ENCODE data around the gene RAD51B. TPM values are rescaled to one million over a fixed set of nuclear protein-coding genes. Genes with fewer than 3 reads are reported as not detected.

RAD51B gene
- total RNA-seq, 1 donor from 2014 or later = 28.5 TPM

DNA sequence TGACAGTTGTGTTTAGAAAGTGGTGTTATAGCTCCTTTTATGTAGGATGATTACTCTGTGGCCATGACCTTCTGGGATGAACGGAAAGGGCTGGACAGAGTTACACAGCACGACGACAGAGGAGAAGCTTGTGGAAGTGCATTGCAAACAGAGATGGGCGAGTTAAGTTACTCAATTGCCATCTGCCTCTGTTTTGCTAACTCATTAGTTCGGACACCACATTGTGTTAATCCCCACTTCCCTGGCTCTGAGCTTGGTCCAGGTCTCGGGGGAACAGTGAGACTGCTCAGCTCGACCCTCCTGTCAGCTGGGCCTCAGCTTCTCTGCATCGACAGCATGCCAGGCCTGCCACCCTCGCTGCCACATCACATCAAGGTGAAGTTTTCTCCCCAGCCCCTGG, 565.3 kb downstream of the RAD51B start:
- Histone ChIP-seq H3K27ac (no peak overlapping the region), H3K36me3 (no peaks in the 10 kb centered on the region), H3K27me3 (no peaks in the 10 kb centered on the region), H3K4me1 (peaks cover 13% of the 10 kb centered on the region), H3K9me3 (no peaks in the 10 kb centered on the region), H3K4me3 (no peak overlapping the region)
- TF ChIP-seq POLR2AphosphoS5 (IDR thresholded peaks at IDR 0.05; ENCODE audit: insufficient read depth in 1 of 2, low read depth in 1 of 2) = no peak
- TF ChIP-seq, protein P1, sequence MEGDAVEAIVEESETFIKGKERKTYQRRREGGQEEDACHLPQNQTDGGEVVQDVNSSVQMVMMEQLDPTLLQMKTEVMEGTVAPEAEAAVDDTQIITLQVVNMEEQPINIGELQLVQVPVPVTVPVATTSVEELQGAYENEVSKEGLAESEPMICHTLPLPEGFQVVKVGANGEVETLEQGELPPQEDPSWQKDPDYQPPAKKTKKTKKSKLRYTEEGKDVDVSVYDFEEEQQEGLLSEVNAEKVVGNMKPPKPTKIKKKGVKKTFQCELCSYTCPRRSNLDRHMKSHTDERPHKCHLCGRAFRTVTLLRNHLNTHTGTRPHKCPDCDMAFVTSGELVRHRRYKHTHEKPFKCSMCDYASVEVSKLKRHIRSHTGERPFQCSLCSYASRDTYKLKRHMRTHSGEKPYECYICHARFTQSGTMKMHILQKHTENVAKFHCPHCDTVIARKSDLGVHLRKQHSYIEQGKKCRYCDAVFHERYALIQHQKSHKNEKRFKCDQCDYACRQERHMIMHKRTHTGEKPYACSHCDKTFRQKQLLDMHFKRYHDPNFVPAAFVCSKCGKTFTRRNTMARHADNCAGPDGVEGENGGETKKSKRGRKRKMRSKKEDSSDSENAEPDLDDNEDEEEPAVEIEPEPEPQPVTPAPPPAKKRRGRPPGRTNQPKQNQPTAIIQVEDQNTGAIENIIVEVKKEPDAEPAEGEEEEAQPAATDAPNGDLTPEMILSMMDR (IDR thresholded peaks at IDR 0.05) = no peak
- no peak for TF ChIP-seq POLR2A (IDR thresholded peaks at IDR 0.05)
- no peak for DNase-seq (ENCODE audit: extremely low spot score in 2 of 2)
- intact Hi-C loops (cut with DNase I) = no loop called here

DNA sequence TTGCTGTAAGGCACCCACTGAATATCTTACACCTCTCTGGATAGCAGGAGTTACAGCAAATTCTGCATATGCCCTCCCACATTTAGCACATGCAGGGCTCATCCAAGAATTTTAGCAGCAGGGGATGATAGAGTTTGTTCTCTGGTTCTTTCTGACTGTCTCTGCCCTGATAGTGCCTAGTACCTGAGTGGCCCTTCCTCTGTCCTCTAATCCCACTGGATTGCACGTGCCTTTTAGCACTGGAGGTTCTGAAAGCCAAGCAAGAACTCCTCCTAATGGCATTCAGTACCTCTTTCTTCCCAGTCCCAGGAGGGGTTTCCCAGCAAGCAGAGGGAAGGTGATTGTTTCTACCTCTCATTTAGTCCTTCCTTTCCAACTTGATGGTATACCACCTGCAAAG, 566.9 kb downstream of the RAD51B start:
- no peaks in the 10 kb centered on the region for H3K9me3 ChIP-seq
- H3K36me3 ChIP-seq = no peaks in the 10 kb centered on the region
- no peak overlapping the region for H3K27ac ChIP-seq
- intact Hi-C loops (cut with DNase I) = no loop called here
- H3K27me3 ChIP-seq = no peaks in the 10 kb centered on the region
- H3K4me3 ChIP-seq = no peak overlapping the region
- TF ChIP-seq POLR2AphosphoS5 (IDR thresholded peaks at IDR 0.05; ENCODE audit: insufficient read depth in 1 of 2, low read depth in 1 of 2) (no peak), POLR2A (IDR thresholded peaks at IDR 0.05) (no peak)
- TF ChIP-seq, protein P1 (IDR thresholded peaks at IDR 0.05) = no peak
- DNase-seq (ENCODE audit: extremely low spot score in 2 of 2) = no peak
- H3K4me1 ChIP-seq = peaks cover 1% of the 10 kb centered on the region

DNA sequence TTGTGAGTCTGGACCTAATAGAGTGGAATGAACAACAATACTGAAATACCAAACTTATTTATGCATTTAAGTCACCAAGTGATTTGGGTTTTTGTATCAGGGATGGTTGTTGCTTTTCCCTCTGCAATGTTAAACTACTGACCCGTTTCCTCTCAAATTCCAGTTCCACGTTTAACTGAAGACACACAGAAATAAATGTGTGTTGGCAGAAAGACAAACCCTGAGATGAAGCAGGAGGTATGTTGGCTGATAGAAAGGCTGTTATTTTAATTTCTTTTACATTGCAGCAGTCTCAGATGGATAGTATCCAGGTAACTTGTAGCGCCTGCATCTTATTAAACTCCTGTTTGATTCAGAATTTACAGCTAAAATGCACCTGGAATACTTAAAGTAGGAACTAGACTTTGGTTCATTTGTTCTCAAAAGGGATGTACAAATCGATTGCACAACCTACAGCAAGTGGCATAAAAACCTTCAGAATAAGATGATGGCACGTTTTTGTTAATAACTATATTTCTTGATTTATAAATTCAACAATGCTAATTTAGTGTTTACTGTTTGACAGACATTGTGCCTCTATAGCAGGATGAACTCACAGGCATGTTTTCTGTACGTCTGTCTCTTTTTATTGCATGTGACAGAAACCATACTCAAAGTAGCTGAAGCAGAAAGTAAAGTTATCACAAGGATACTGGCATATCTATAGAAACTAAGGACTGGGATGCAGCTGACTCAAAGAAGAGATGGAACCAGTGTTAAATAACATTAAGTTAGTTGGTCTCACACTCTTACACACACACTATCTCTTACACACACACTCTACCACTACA, 567.6 kb downstream of the RAD51B start:
- Histone ChIP-seq H3K27ac (no peak overlapping the region), H3K4me1 (peaks cover 8% of the 10 kb centered on the region), H3K4me3 (no peak overlapping the region), H3K36me3 (no peaks in the 10 kb centered on the region), H3K27me3 (no peaks in the 10 kb centered on the region), H3K9me3 (no peaks in the 10 kb centered on the region)
- TF ChIP-seq POLR2AphosphoS5 (IDR thresholded peaks at IDR 0.05; ENCODE audit: insufficient read depth in 1 of 2, low read depth in 1 of 2) (no peak), POLR2A (IDR thresholded peaks at IDR 0.05) (no peak)
- TF ChIP-seq, protein P1 (IDR thresholded peaks at IDR 0.05) = no peak
- DNase-seq (ENCODE audit: extremely low spot score in 2 of 2) = no peak
- intact Hi-C loops (cut with DNase I) = no loop called here

DNA sequence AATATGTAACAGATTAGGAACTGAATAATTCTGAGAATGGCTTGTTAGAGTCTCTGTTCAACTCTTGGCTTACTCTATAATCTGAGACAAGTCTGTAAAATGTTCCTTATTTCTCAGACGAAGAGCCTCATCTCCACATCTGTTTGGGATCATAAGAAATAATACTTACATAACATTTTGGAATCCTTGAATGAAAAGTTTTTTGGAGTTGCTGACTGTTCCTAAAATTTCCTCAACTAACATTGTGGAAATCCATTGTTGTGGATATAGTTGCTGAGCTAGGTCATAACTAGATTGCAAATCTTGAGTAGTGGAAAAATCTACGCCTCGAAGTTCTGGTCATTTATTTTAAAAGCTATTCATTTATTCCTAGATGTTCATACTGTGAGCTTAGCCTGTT, 570.4 kb downstream of the RAD51B start:
- Histone ChIP-seq H3K4me1 (peaks cover 32% of the 10 kb centered on the region), H3K27ac (no peak overlapping the region), H3K9me3 (no peaks in the 10 kb centered on the region), H3K4me3 (no peak overlapping the region), H3K27me3 (no peaks in the 10 kb centered on the region), H3K36me3 (no peaks in the 10 kb centered on the region)
- intact Hi-C loops (cut with DNase I) = loop anchor here (5.0 to 10.0 kb wide), 3 partner anchors 75 to 402 kb away; partner anchors contain the start of gene ZFP36L1
- TF ChIP-seq POLR2AphosphoS5 (IDR thresholded peaks at IDR 0.05; ENCODE audit: insufficient read depth in 1 of 2, low read depth in 1 of 2) = no peak
- TF ChIP-seq, protein P1 (IDR thresholded peaks at IDR 0.05) = no peak
- no peak for TF ChIP-seq POLR2A (IDR thresholded peaks at IDR 0.05)
- DNase-seq (ENCODE audit: extremely low spot score in 2 of 2) = no peak

DNA sequence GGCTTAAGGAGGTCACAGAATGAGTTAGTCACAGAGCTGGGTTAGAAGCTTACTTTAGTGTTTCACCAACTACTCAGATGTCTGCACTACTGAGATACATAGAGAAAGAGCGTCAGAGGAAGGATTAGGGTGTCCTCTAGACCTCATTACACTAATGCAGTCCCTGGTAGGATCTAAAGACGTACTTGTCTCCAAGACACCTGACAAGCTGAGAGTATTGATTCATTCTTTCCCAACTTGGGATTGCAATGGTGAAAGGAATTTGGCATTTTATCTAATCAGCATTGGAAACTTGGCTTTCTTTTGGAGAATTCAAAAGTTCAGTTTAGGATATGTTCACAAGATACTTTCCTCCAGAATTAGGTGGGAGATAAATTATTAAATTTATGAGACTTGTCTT, 571.2 kb downstream of the RAD51B start:
- H3K36me3 ChIP-seq = no peaks in the 10 kb centered on the region
- no peak for TF ChIP-seq POLR2AphosphoS5 (IDR thresholded peaks at IDR 0.05; ENCODE audit: insufficient read depth in 1 of 2, low read depth in 1 of 2)
- DNase-seq (ENCODE audit: extremely low spot score in 2 of 2) = no peak
- no peak overlapping the region for H3K27ac ChIP-seq
- no peaks in the 10 kb centered on the region for H3K9me3 ChIP-seq
- no peak overlapping the region for H3K4me3 ChIP-seq
- H3K27me3 ChIP-seq = no peaks in the 10 kb centered on the region
- intact Hi-C loops (cut with DNase I) = loop anchor here (5.0 to 10.0 kb wide), 3 partner anchors 74 to 402 kb away; partner anchors contain the start of gene ZFP36L1
- peaks cover 40% of the 10 kb centered on the region for H3K4me1 ChIP-seq

Data from vagina (tissue), 2 donors.